Activated CD4-positive, alpha-beta T cell treated with anti-CD3 and anti-CD28 coated beads, Interleukin-2, amount 50 U/mL, for 1 hour (primary cell): ENCODE results near the gene SLC27A5.
"Not testable (repeated sequence)": the region's sequence is repeated elsewhere in the genome, so short reads cannot be mapped to it uniquely, and the experiment has no call there.

Experiments
- DNase-seq: peaks from one replicate; pipeline ENCODE4 v3.0.0-alpha.2; 2020

SLC27A5 gene

DNA sequence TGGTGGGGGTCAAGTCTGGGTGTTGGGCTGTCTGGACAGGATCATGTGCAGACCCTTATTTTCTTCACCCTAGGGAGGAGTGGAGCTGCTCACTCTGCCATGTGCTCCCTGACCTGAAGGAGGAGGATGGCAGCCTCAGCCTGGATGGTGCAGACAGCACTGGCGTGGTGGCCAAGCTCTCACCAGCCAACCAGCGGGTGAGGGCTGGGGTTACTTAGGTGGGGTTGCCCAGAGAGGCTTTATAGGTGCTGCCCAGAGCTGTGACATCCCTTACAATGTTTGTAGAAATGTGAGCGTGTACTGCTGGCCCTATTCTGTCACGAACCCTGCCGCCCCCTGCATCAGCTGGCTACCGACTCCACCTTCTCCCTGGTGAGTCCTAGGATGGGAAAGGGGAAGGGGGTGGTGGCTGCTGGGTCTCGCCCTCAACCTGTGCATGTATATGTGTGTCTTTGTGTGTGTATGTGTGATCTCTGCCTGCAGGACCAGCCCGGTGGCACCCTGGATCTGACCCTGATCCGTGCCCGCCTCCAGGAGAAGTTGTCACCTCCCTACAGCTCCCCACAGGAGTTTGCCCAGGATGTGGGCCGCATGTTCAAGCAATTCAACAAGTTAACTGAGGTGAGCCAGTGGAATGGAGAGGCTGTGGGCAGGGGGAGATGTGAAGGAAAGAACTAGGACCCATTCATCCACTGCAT, 38.0 kb upstream of the SLC27A5 start:
- DNase-seq = no peak

DNA sequence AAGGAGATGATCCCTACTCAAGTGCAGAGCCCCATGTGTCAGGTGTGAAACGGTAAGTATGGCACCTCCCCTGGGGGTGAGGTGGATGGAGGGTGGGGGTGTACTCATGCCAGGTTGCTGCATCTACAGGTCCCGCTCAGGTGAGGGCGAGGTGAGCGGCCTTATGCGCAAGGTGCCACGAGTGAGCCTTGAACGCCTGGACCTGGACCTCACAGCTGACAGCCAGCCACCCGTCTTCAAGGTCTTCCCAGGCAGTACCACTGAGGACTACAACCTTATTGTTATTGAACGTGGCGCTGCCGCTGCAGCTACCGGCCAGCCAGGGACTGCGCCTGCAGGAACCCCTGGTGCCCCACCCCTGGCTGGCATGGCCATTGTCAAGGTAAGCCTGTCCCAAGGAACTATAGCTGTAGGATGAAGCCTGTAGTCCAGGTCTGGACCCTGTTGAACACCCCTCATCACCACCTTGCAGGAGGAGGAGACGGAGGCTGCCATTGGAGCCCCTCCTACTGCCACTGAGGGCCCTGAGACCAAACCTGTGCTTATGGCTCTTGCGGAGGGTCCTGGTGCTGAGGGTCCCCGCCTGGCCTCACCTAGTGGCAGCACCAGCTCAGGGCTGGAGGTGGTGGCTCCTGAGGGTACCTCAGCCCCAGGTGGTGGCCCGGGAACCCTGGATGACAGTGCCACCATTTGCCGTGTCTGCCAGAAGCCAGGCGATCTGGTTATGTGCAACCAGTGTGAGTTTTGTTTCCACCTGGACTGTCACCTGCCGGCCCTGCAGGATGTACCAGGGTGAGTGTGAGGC, 37.3 kb upstream of the SLC27A5 start:
- DNase-seq = no peak

DNA sequence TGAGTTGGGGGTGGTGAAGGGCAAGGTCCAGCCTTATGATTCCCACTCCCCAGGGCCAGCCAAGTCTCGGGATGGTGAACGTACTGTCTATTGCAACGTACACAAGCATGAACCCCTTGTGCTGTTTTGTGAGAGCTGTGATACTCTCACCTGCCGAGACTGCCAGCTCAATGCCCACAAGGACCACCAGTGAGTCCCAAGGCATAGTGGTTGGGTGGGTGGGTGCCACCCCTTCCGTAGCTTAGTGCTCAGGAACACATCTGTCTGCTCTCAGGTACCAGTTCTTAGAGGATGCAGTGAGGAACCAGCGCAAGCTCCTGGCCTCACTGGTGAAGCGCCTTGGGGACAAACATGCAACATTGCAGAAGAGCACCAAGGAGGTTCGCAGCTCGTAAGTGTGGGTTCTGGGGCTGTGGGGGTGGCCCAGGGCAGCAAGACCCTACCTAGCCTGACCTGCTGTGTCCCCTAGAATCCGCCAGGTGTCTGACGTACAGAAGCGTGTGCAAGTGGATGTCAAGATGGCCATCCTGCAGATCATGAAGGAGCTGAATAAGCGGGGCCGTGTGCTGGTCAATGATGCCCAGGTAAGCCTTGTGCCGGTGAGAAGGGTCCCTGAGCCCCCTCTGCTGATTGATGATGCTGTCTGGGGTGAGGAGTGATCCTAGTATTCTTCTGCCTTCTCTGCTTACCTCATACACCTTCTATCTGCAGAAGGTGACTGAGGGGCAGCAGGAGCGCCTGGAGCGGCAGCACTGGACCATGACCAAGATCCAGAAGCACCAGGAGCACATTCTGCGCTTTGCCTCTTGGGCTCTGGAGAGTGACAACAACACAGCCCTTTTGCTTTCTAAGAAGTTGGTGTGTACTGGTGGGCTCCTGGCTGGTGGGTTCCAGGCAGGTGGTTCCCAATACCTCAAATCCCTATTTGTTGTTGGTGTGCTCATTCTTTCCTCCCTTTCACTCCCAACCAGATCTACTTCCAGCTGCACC, 35.8 kb upstream of the SLC27A5 start:
- DNase-seq = no peak

DNA sequence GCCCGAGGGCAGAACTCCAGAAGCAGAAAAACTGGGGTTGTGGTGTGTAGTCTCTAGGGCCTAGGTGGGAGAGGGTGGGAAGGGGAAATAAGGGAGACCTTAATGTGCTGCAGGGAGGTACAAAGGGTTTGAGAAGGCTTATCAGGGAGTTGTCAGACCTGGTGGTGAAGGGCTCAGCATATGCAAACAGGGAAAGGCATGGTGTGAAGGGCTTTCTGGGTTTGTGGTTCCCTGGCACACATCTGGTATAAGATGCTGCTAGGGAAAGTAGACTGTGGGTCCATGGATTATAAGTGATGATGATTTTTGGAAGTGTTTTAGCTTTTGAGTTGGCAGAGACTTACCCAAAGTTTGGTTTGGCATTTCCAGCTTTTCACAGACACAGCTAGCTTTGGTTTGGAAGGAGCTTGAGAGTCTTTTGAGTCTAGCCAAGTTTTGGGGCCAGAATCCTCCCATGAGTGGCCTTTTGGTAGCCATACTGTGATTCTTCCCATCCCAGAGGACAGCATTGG, 34.3 kb upstream of the SLC27A5 start:
- no peak for DNase-seq

DNA sequence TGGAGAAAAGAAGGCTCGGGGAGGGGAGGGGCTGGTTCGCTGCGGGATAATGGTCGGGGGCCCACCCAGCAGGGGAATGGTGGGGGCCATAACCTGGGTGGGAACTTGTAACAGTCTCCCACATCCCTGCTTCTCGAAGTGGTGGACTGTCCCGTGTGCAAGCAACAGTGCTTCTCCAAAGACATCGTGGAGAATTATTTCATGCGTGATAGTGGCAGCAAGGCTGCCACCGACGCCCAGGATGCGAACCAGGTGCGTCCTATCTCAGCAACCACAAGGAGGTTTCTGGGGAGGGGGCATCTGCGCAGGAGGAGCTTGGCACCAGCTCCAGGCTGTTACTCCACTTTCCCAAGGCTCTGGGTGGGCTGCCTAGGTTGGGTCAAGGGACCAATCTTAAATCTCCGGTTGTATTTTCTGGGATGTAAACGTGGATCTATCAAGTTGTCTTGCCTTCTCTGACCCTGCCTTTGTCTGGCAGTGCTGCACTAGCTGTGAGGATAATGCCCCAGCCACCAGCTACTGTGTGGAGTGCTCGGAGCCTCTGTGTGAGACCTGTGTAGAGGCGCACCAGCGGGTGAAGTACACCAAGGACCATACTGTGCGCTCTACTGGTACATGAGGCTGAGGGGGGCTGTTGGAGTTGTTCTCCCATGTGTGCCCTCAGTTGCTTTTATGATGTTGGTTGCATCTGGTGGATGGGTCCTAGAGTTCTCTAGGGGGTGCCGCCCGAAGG, 33.7 kb upstream of the SLC27A5 start:
- DNase-seq = no peak

DNA sequence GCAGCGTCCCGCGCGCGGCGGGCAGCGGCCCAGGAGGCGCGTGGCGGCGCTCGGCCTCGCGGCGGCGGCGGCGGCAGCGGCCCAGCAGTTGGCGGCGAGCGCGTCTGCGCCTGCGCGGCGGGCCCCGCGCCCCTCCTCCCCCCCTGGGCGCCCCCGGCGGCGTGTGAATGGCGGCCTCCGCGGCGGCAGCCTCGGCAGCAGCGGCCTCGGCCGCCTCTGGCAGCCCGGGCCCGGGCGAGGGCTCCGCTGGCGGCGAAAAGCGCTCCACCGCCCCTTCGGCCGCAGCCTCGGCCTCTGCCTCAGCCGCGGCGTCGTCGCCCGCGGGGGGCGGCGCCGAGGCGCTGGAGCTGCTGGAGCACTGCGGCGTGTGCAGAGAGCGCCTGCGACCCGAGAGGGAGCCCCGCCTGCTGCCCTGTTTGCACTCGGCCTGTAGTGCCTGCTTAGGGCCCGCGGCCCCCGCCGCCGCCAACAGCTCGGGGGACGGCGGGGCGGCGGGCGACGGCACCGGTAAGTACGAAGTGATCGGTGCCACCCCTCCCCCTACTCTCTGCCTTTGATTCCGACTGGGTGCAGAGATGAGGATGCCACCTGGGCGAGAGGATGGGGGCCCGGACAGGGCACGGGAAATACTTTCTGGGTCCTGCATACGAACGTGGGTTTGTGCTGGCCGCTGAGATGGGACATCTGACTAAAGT, 32.9 kb upstream of the SLC27A5 start:
- peak; percentile 71 for DNase-seq

DNA sequence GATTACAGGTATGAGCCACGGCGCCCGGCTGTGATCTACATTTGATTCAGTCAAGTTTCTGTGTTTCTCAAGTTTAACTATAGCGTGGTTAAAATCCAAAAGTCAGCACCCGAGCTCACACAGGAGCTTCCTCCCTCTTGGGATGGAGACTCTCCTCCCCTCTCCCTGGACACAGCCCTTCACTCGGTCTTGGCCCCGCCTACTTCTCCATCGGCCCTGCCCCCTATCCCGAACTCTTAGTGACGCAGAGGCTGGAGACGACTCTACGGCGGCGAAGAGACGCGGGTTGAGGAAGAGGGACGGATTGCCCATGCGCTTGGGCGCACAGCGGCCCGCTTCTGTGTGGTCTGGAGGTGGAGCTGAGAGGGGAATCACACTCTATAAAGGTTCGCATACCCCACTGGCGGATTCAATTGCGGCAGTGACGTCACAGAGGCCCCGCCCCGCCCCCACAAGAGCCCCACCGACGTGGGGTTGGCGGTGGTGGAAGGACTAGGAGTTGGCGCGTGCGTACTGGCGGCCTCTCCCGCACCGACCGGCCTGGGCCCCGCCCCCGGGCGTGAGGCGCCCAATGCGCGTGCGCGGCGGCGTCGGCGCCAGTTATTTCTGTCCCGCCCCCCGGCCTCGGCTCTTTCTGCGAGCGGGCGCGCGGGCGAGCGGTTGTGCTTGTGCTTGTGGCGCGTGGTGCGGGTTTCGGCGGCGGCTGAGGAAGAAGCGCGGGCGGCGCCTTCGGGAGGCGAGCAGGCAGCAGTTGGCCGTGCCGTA, 32.2 kb upstream of the SLC27A5 start, which contains the start of gene TRIM28:
Gene TRIM28, plus strand, starts transcription at position 239 of the 765 bp plus-strand sequence. CDS start 694 bp downstream, outside the sequence.
- DNase-seq = peak; percentile 100

DNA sequence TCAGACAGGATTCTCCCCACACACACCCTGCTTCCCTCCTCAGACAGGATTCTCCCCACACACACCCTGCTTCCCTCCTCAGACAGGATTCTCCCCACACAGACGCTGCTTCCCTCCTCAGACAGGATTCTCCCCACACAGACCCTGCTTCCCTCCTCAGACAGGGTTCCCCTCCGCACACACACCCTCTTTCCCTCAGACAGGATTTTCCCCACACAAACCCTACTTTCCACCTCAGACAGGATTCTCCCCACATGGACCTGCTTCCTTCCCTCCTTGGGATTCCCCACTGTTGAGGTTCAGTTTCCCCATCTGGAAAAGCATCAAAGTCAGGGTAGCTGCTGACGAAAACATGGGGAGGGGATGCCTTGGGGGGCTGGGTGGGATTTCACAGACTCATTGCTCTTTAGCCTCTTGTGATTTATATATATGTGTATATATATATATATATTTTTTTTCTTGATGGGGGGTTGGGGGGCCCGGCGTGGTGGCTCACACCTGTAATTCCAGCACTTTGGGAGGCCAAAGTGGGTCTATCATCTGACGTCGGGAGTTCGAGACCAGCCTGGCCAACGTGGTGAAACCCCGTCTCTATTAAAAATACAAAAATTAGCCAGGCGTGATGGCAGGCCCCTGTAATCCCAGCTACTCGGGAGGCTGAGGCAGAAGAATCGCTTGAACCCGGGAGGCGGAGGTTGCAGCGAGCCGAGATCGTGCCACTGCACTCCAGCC, 31.0 kb upstream of the SLC27A5 start:
- DNase-seq = not testable (repeated sequence)

DNA sequence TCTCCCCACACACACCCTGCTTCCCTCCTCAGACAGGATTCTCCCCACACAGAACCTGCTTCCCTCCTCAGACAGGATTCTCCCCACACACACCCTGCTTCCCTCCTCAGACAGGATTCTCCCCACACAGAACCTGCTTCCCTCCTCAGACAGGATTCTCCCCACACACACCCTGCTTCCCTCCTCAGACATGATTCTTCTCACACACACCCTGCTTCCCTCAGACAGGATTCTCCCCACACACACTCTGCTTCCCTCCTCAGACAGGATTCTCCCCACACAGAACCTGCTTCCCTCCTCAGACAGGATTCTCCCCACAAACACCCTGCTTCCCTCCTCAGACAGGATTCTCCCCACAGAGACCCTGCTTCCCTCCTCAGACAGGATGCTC, 27.4 kb upstream of the SLC27A5 start:
- DNase-seq = not testable (repeated sequence)

DNA sequence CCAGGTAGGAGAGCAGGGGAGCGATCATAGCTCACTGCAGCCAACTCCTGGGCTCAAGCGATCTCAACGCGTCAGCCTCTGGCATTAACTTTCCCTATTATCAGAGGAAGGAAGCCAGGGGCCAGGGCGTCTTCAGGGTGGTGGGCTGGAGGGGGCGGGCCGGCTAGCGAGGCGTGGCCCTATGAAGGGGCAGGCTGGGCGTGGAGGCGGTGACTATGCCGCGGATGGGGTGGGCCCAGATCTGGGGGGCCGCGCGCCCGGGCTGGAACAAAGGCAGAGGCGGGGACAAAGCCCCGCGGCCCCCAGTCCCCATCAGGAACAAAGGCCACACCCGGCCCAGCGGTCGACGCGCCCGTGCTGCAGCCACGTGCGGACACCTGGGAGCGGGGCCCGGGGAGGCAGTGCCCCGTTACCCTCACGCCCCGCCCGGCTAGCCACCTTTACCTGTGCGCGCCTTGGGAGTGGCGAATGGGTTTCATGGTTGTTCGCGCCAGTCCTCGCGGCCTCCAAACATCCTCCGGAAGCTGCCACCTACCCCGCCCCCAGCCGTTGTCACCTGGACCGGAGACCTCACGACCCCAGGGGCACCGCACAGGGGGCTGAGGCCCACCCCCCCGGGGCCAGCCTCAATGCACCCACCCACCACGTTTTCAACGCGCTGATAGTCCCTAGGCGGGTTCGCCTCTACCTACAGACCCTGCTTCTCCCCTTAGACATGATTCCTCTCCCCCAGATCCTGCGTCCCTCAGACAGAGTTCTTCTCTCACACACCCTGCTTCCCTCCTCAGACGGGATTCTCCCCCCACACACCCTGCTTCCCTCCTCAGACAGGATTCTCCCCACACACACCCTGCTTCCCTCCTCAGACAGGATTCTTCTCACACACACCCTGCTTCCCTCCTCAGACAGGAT, 26.7 kb upstream of the SLC27A5 start:
- DNase-seq = no peak

DNA sequence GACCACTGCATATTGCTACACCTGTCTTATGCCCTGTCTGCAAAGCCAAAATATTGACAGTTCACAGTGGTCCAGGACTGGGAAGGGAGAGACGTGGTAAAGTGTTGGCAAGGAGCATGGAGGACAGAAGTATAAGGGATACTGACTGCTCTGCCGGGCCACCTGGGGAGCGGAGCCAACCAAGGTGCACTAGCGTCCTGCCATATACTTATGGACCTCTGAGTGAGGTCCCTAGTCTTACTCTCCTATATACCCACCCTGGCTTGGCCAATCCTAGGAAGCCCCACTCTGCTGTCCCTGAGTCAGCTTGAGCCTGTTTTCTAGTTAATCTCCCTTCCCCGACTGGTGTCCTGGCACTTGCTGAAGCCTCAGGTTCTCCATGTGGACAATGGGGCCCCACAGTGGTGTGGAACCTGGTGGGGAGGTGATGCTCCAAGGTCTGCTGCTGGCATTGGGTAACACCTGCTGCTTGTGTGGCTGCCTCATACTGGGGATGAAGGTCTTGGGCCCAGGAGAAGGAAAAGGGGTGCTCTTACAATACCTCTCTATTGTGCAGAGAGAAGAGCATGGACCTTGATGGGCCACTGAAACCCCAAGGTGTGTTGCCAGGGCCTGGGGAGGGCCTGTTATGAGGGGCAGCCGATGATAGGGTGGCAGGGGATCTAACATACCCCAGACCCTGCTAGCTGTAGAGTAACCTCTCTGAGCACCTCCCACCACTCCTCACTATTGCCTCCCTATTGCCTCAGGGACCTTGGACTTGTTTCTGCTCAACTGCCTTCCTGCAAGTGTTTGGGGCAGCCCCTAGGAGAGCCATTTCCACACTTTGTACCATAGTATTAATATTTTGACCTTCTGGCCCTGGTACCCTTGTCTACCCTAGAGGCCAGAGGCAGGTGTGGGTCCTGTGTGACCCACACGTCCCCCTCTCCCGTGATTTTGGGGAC, 25.3 kb upstream of the SLC27A5 start:
- DNase-seq = no peak

DNA sequence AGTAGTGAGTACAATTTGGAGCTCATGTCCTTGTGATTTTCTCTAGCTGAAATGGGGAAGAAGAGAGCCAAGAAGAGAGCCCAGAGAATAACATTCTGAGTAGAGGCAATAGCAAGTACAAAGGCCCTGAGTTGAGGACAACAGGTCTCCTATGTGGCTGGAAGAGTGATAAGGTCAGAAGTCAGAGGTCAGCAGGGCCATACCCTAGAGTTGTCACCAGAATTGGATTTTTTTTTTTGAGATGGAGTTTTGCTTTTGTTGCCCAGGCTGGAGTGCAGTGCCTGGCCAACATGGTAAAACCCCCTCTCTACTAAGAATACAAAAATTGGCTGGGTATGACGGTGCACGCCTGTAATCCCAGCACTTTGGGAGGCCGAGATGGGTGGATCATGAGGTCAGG, 24.1 kb upstream of the SLC27A5 start:
- no peak for DNase-seq

DNA sequence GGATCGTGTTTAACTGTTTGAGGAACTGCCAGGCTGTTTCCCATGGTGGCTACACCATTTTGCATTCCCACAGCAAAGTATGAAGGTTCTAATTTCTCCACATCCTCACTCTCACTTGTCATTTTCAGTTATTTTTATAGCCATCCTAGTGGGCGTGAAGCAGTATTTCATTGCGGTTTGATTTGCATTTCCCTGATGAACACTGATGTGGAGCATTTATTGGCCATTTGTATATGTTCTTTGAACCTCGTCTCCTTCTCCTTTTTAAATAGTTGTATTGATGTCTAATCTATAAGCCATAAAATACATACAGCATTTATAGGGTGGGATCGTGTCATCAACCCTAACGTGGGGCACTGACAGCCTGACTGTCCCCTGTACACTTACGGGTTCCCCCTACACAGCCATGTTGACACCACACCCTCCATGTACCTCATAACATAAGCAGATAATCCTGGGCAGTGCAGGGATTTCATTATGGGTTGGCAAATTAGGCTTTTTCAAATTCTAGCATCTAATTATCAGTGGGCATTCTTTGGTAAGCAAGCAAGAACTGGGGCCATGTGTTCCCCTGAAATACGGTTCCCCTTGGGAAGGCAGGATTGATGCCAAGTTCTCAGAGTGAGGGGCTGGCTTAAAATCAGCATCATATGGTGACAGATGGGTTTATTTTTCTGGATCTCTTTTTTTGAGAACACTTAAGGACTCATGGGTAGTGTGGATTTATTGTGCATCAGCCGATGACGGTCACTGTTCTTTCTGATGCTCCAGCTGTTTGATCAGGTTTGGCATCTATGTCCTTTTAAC, 19.4 kb upstream of the SLC27A5 start:
- no peak for DNase-seq

DNA sequence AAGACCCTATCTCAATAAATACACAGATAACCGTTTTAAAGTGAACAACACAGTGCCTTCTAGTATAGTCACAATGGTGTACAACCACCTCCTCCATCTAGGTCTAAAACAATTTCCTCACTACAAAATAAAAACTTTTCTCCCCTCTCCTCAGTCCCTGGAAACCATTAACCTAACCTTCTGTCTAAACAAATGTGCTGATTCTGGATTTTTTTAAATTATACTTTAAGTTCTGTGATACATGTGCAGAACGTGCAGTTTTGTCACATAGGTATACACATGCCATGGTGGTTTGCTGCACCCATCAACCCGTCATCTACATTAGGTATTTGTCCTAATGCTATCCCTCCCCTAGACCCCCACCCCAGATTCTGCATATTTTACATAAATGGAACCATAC, 17.6 kb upstream of the SLC27A5 start:
- no peak for DNase-seq

DNA sequence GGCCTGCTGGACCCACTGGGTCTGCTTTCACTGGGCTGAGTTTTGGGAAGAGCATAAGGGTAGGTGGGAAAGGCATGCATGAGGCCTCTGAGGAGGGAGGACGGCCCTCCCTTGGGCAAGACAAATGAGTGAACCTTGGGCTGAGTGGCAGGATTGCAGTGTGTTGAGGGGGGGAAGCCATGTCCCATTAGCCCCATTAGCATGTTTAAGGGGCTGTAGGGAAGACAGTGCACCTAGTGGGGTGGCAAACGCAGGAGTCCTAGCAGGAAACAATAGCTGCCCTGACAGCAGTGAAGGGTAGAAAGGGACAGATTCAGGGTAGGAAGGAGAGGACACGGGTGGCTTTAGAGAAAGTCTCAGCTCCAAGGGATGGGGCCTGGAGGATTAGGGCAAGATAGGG, 10.9 kb upstream of the SLC27A5 start:
- no peak for DNase-seq

DNA sequence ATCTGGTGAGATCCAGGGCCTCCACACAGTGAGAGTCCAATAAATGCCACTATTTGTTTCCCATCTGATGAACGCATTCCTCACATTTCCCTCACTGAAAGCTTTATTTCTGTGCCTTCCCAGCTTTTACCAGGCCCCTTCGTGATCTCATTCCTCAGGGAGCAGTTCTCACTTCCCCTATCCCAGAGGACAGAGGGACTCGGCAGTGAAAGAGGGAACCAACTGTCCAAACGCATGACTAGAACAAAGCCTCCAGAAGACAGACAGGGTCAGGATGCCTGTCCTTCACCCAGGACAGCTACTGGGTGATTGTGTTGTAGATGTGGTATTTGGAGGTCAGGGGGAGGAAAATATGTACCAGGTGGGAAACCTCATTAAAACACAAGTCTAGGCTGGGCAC, 9.9 kb upstream of the SLC27A5 start:
- DNase-seq = no peak

DNA sequence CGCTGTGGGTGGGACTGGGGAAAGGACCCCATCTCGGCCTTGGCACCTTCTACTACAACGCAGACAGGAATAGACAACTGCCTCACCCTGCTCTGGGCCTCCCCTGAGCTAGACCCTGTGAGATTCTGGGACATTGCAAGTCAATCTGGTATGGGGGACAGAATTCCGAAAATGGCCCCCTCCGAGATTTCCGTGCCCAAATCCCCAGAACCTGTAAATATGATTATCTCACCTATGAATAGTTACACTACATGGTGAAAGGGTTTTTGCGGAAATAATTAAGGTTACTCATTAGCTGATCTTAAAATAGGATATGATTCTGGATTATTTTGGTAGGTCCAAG, 8.4 kb upstream of the SLC27A5 start:
- no peak for DNase-seq
